ENCODE data around the gene ZNF605.
"Not testable (repeated sequence)": the region's sequence is repeated elsewhere in the genome, so short reads cannot be mapped to it uniquely, and the experiment has no call there.

Gene ZNF605

DNA sequence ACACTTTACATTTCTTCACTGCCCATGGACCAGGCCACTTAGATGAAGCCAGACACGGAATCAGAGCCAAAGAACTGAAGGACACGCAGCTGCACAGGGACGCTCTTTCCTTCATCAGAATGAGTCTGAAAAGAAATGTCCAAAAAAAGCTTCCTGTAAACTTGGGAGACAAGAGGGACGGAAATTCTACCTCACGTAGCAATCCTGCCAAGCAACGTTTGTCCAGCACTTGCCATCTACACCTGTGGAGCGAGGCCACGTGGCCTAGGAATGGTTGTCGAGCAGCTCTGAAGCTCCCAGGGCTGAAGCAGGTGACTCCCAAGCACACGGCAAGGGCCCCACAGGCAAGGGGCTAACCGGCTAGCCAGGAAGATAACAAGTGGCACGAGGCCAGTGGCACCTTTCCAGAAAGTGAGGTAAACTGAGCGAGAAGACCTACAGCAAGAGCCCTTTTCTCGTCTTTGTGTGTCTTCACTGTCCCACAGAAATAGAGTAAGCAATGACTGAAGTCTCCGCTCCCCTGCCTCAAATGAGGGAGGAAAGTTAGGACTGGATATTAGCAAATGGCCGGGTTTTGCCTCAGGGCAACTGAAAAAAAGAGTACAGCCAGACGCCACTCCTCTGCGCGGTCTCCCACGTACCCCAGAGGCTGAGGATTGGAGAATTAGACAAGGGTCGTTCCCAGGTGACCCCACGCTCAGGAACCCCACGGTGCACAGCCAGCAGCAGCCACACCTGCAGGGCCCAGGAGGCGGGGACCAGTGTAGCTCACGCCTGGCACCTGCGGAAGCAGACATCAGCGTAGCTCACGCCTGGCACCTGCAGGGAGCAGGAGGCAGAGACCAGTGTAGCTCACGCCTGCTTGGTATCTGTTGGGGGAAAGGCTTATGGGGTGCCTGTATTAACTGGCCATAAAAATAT is 7.7 kb downstream of the ZNF605 start:
- no peak for DNase-seq

DNA sequence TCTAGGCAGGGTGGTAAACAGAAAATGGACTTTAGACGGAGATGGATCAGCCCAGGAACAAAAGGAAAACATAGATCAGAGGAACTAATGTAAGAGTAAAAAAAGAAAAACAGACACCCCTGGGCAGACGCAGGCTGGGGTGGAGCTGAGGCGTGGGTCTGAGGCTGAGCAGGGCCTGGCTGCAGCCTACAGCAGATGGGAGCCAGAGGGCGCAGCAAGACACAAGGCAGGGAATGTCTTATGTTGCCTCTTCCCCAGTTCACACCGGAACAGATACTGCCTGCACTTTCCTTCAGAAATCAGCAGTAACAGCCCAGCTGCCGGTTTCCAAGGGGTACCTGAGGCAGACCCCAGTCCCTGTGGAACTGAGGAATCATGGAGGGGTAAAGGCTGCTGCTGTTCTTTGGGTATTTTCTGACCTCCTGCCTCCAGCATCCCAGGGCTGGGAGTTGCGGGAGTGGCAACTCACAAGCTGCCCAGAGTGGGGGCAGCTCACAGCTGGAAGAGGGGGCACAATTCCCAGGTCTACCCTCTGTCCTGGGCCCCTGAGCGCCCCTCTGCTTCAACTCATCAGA is 9.8 kb downstream of the ZNF605 start:
- no peak for DNase-seq

DNA sequence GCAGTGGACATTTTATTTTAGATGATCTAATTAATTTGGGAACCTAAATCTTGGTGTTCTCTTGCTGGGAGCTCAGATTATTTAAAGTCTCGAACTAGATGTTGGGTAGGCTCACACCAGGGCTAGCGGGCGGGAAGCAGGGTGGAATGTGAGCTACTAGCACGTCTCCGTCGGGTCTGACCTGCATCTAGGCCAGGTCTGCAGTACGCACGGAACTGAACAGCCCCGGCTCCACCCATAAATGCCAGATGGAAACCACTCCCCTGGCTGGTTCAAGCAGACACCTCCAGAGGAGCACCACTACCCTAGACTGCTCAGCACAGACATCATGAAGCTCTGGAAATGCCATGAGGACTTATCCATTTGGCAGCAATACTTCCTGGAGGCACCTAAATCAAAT is 10.3 kb downstream of the ZNF605 start:
- DNase-seq, result no peak

DNA sequence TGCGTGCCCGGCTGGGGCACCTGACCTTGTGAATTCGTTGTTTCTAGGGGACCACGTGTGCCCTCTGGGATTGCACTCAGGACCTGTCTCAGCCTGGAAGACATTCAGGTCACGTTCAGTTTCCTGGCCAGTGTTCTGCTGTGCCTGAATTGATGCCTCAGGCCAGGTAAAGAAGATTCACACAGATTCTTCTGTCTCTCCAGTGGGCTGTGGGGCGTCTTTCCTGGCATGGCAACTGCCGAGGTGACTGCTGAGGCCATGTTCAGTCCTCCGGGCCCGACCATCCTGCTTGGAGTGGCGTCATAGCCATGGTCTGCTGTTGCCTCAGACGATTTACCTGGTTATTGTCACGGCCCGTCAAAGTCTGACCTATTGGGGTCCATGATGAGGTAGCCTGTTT is 13.5 kb downstream of the ZNF605 start:
- DNase-seq, result no peak

DNA sequence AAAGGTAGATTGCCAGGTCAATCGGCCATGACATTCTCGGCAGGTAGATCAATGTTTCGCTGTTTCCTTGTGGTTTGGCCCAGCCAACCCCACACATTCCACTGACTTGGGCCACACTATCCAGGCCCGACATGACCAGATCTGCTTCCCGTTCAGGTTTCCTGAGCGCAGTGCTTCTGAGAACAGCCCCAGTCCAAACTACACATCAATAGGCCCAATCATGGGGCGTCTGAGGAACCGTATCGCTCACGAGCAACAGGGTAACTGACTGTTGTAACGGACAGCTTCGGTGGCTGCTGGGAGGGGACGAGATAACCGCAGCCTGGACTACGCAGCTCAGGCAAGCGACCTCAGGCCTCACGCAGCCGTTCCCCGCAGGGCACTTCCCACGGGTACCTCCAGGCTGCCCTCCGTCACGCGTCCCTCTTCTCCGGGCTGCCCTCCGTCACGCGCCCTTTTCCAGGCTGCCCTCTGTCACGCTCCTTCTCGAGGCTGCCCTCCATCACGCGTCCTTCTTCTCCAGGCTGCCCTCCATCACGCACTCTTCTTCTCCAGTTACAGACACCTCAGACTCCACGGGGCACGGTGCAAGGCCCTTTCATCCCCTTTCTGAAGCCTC is 14.7 kb downstream of the ZNF605 start:
- DNase-seq, result no peak

DNA sequence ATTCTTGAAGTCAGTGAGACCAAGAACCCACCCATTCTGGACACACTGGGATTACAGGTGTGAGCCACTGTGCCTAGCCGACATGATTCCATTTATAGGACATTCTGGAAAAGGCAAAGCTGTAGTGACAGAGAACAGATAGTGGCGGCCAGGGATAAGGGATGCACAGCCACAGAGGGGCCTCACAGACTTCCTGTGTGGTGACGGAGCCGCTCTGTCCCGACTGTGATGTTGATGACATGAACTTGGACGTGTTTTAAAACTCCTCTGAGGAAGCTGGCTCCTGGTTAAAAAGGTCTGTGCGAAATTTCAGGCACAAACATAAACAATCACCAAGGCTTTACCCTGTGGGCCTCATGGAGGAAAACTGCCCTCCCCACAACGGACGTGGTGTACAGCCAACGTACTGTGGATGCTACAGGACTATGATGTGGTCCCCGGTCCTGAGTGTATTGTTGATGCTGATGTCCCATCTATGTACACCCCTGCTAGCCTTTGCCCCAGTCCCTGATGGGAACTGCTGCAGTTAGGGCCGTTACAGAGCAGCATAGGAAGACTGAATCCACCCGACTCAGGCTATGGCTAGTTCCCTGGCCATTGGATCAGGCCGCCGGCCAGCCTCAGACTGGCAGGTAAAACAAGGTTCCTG is 15.9 kb downstream of the ZNF605 start:
- DNase-seq, result no peak

DNA sequence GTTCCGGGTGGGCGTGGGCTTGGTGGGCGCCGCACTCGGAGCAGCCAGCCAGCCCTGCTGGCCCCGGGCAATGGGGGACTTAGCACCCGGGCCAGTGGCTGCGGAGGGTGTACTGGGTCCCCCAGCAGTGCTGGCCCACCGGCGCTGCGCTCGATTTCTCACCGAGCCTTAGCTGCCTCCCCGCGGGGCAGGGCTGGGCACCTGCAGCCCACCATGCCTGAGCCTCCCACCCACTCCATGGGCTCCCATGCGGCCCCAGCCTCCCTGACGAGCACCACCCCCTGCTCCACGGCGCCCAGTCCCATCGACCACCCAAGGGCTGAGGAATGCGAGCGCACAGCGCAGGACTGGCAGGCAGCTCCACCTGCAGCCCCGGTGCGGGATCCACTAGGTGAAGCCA is 17.3 kb downstream of the ZNF605 start:
- DNase-seq, result not testable (repeated sequence)

DNA sequence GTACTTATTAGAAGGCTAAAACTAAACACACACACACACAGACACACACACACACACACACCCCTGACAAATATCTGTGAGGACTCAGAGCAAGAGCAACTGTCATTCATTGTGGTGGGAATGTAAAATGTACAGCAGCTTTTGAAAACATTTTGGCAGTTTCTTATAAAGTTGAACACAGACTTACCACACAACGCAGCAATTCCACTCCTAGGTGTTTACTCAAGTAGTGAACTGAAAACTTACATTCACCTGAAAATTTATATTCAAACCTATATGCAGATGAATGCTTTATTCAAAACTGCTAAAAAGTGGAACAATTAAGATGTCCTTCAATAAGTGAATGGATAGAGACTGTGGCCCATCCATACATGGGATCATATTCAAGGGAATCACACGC is 18.6 kb downstream of the ZNF605 start:
- DNase-seq, result no peak

DNA sequence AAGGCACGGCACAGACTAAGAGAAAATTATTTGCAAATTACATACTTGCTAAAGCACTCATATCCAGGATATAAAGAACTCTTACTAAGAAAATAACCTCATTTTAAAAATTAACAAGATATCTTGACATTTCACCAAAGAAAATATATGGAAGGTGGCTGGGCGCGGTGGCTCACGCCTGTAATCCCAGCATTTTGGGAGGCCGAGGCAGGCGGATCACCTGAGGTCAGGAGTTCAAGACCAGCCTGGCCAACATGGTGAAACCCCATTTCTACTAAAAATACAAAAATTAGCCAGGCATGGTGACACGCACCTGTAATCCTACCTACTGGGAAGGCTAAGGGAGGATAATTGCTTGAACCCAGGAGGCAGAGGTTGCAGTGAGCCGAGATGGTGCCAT is 19.2 kb downstream of the ZNF605 start:
- DNase-seq, result not testable (repeated sequence)

DNA sequence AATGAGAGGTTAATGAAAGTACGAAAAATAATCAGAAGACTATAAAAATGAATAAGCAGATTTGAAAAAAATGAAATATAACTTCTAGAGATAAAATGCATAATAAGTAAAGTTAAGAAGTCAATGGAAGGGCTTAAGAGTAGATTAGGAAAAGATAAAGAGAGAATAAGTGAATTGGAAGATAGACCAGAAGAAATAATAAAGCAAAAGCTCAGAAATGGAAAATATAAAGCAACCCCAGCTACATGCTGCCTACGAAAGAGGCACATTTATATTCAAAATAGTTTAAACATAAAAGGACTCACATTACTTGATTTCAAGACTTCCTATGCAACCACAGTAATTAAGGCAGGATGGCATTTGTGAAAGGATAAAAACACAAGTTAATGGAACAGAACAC is 19.9 kb downstream of the ZNF605 start:
- no peak for DNase-seq

DNA sequence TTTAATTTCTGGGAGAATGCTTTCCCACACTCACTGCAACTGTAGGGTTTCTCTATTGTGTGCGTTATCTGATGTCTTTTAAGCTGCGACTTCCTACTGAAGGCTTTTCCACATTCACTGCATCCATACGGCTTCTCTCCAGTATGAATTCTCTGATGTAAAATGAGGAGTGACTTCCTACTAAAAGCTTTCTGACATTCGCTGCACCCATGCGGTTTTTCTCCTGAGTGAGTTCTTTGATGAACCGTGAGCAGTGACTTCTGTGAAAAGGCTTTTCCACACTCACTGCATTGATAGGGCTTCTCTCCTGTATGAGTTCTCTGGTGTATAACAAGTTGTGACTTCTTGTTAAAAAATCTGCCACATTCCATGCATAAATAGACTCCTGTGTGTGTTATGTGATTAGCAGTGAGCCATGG is 29.7 kb downstream of the ZNF605 start:
- no peak for DNase-seq

DNA sequence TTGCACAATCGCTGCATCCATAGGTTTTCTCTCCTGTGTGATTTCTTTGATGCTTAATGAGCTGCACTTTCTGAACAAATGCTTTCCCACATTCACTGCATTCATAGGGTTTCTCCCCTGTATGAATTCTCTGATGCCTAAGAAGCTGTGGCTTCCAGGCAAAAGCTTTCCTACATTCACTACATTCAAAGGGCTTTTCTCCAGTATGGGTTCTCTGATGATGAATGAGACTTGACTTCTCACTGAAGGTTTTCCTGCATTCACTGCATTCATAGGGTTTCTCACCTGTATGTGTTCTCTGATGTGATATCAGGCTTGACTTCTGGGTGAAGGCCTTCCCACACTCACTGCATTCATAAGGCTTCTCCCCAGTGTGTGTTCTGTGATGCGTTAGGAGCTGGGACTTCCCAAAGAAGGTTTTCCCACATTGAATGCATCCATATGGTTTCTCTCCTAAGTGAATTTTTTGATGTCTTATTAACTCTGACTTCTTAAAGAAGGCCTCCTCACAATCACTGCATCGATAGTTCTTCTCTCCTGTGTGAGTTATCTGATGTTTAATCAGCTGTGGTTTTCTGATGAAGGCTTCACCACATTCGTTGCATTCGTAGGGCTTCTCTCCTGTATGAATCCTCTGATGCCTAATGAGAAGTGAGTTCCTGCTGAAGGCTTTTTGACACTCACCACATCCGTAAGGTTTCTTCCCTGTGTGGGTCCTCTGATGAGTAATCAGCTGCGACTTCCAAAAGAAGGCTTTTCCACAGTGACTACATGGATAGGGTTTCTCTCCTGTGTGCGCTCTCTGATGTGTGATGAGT is 30.3 kb downstream of the ZNF605 start:
- no peak for DNase-seq

DNA sequence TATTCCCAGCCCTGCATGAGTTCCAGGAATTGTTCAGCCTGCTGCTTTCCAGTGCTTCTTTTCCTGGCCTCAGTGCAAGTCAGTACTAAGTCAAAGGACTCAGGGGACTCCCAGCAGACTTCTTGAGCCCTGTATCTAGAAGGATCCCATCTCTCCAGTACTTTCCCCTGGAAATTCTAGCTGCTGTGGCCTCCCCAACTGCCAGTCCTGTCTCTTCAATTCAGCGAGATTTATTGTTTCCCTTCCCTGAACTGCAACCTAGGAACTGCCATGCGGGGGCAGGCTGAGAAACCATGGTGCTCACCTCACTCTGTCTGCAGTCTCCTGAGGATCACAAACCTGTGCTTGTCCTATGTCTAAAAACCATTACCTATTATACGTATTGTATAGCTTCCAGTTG is 31.8 kb downstream of the ZNF605 start:
- DNase-seq, result no peak

DNA sequence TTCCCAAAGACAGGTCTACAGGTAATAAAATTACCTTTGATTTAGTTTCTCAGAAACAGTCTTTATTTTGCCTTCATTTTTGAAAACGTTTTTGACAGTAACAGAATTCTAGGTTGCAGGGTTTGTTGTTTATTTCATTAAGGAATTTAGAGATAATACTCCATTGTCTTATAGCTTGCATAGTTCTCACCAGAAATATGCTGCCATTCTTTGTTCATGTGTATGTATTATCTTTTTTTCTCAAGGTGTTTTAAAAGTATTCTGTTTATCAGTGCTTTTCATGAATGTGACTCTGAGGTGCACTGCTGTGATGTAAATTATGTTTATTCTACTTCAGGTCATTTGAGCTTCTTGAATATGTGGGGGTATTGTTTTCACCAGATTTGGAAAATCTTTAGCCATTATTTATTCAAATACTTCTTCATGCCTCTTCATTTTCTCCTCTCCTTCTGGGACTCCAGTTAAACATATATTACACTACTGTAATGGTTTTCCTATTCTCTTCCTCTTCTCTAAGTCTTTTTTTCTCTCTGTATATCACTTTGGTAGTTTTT is 32.7 kb downstream of the ZNF605 start:
- no peak for DNase-seq

DNA sequence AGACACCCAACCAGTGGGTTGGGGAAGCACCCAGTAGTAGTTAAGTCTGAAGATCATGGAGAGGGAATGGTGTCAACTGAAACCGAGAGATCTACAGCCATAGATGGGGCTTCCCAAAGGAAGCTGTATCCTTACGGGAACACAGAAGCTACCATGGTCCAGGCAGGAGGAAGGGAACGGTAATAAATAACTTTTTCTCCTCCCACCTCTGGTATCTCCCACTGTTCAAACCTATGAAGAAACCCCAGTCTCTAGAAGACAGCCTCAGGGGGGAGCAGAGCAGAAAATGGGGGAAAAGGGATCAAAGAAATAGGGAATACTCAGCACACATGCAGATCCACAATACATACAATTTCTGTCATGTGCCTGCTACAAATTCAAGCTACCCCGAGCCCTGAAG is 33.4 kb downstream of the ZNF605 start:
- no peak for DNase-seq

DNA sequence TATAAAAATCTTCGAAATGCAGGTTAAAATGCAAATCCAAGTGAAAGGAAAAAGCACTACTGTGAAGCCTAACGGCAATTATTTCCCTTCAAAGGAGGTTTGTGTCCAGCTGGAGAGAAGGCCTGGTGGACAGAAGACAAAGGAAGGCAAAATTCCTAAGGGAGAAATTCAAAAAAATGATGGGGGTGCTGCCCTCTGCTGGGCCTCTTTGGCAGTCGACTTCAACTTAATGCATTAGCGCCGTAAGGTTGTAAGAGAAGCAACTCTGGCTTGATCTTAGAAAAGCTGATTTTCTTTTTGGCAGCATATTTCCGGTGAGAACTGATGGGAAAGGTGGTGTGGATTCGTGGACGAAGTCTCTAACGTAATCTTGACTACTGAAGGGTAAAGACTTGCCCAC is 34.4 kb downstream of the ZNF605 start:
- DNase-seq, result no peak

DNA sequence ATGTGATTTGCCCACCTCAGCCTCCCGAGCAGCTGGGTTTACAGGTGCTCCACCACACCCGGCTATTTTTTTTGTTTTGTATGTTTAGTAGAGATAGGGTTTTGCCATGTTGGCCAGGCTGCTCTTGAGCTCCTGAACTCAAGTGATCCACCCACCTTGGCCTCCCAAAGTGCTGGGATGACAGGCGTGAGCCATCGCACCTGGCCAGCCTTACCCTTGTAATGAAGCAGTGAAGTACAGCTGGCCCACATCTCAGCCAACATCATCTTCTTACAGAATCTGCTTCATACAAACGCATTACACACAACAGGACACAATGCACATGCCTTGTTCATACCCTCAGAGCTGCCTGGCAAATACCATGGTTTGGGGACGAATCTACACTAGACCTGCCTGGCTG is 37.4 kb downstream of the ZNF605 start:
- DNase-seq, result no peak

DNA sequence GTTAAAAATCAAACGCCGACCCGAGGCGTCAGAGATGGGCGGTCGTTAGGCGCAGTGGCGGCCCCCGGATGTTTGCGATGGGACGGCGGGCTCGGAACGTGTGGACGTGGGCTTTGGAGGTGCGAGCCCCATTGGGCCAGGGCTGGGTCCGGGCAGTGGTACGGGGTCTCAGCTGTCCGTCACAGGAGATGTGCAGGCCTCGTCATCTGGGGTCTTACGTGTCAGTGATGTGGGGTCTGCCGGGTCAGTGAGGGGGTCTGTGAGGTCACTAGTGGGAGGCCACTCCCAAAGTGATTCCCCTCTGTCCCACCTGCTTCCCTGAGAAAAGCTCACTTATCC is 47.1 kb downstream of the ZNF605 start:
- DNase-seq, result no peak

DNA sequence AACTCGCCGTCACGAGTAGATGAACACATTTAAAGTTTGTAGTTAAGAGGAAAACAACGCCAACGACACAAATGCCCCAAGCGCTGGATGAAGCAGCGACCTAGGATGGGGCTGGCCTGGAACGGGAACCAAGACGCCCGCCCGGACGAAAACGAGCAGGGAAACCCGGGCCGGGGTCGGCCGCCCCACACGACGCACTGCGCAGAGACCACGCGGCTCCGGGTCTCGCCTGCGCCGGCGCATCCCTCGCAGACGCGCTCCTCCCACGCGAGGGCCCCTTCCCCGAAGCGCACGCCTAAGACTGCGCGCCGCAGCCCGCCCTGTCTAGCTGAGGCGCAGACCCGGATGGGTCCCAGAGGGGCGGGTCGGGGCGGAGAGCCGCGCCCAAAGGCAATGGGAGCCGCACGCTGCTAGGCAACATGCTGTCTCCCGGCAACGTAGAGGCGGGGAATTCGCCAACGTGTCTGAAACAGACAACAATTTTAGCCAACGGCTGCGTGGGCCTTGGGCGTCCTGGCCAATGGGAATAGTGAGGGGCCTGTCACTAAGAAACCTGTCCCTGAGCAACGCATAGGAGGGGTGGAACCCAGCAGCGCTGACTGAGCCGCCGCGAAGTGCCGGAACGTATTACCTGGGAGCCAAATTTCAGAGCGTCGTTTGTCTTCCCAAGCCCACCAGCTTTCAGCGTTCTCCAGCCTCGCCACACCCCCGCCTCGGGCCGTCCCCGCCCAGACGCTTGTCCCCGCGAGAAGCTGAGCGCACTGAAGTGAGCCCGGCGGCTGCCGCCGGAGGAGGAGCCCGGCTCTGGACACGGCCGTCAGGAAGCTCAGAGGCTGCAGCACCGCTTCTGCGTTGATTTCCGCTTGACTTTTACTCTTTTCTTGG is 47.7 kb downstream of the ZNF605 start:
- DNase-seq, result peak; percentile 96 to 97

DNA sequence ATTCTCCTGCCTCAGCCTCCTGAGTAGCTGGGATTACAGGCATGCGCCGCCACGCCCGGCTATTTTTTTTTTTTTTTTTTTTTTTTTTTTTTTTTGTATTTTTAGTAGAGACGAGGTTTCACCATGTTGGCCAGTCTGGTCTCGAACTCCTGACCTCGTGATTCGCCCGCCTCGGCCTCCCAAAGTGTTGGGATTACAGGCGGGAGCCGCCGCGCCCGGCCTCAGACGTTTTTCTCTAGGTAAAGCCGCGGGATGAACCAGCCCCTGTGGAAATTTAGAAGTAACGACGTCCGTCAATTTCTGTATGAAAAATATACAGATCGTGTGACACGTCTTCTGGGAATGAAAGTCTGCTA is 48.3 kb downstream of the ZNF605 start:
- DNase-seq, result not testable (repeated sequence)

DNA sequence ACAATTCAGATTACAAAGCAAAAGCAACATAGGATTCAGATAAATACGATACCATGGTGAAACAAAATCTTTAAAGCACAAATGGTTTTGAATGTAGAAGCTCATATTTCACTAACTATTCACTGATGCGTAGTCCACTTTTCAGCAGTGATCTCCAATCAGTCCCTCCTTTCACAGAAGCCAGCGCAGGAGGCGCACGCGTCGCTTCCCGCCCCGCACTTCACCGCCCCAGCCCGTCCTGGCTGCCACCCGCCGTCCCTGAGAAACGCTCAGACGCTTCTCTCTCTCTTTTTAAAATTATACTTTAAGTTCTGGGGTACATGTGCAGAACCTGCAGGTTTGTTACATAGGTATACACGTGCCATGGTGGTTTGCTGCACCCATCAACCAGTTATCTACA is 48.9 kb downstream of the ZNF605 start:
- DNase-seq, result no peak
